Measurements from ENCODE around the gene ESYT2.

Gene ESYT2

DNA sequence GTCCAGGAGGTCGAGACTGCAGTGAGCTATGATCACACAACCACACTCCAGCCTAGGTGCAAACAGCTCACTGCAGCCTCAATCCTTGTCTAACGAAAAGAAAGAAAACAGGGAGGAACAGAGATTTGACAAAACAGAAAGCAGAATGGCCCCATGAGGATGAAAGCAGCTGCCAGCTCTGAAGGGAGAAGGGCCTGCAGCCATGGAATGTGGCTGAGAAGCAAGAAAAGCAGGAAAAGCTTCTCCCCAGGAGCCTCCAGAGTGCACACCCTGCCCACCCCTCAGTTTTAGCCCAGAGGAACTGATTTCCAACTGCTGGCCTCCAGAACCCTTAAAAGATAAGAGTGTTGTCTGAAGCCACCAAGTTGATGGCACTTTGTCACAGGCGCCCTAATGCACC is 13.0 kb downstream of the ESYT2 start:
- Histone ChIP-seq H3K9me3 (replicated peaks in 1 of 11) (no peaks in the 10 kb centered on the region), H4K20me1 (peaks cover 0 to 68% (median 15%) of the 10 kb centered on the region in 11 experiments; a peak in 14 of 22 replicates), H3K36me3 (no peaks in the 10 kb centered on the region; a peak in 1 of 22 replicates), H3K27me3 (no peaks in the 10 kb centered on the region), H3K4me3 (peak overlapping the region in 2 of 10 experiments; percentile 55 to 56; a peak in 1 of 20 replicates), H3K9ac (peak overlapping the region in 10 of 11 experiments; percentile 9 to 76 (median 64); a peak in 15 of 22 replicates), H3K27ac (peak overlapping the region; percentile 25 to 99 (median 87); a peak in 21 of 22 replicates), H3K4me2 (peak overlapping the region; percentile 86 to 98 (median 93)), H3K4me1 (peaks cover 85 to 97% (median 93%) of the 10 kb centered on the region in 10 experiments)
- TF ChIP-seq Cebpa-rat (IDR thresholded peaks at IDR 0.05) = no peak

DNA sequence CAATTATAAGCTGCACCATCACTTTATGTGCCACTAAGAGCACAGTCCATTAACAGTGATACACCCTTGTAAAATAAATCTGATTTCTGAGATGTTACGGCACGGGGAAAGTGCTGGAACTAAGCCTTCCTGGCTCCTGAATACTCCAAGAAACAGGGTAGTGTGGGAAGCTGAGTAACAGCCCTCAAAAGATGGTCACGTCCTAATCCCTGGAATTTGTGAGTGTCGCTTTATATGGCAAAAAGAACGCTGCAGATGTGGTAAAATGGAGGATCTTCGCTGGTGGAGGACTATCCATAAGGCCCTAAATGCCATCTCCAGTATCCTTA is 13.5 kb downstream of the ESYT2 start:
- Histone ChIP-seq H3K9ac (peak overlapping the region in 9 of 11 experiments; percentile 56 to 82 (median 72); a peak in 16 of 22 replicates), H3K27me3 (no peaks in the 10 kb centered on the region), H3K27ac (peak overlapping the region in 10 of 11 experiments; percentile 77 to 99 (median 88); a peak in 21 of 22 replicates), H4K20me1 (peaks cover 0 to 73% (median 17%) of the 10 kb centered on the region in 11 experiments; a peak in 13 of 22 replicates), H3K4me1 (peaks cover 85 to 97% (median 94%) of the 10 kb centered on the region in 10 experiments), H3K4me2 (peak overlapping the region; percentile 86 to 98 (median 93)), H3K4me3 (peak overlapping the region in 7 of 10 experiments; percentile 39 to 62 (median 55); a peak in 10 of 20 replicates), H3K9me3 (replicated peaks in 1 of 11) (peaks cover 0 to 2% (median 0%) of the 10 kb centered on the region in 11 experiments; a peak in 1 of 22 replicates), H3K36me3 (peaks cover 0 to 5% (median 2%) of the 10 kb centered on the region in 11 experiments; a peak in 8 of 22 replicates)
- TF ChIP-seq Cebpa-rat (IDR thresholded peaks at IDR 0.05) = no peak

- peak overlapping the region; percentile 86 to 98 (median 93) for H3K4me2 ChIP-seq
- H3K27ac ChIP-seq = peak overlapping the region; percentile 42 to 99 (median 87)
- peaks cover 0 to 78% (median 17%) of the 10 kb centered on the region in 11 experiments; a peak in 13 of 22 replicates for H4K20me1 ChIP-seq
- H3K9me3 ChIP-seq (replicated peaks in 1 of 11) = peaks cover 0 to 7% (median 0%) of the 10 kb centered on the region in 11 experiments; a peak in 3 of 22 replicates
- no peak for TF ChIP-seq Cebpa-rat (IDR thresholded peaks at IDR 0.05)
- H3K4me1 ChIP-seq = peaks cover 84 to 97% (median 94%) of the 10 kb centered on the region in 10 experiments
- H3K9ac ChIP-seq = peak overlapping the region; percentile 56 to 84 (median 75)
- no peaks in the 10 kb centered on the region for H3K27me3 ChIP-seq
- peak overlapping the region; percentile 39 to 62 (median 55) for H3K4me3 ChIP-seq
- H3K36me3 ChIP-seq = peaks cover 0 to 10% (median 7%) of the 10 kb centered on the region in 11 experiments; a peak in 18 of 22 replicates
These were observed 14.1 kb downstream of the ESYT2 start for GRCh38 chr7:158815083-158815799.

GRCh38 chr7:158814637-158815036 is 14.7 kb downstream of the ESYT2 start:
- H3K27ac ChIP-seq = peak overlapping the region; percentile 42 to 99 (median 87)
- H3K27me3 ChIP-seq = no peaks in the 10 kb centered on the region
- H3K9ac ChIP-seq = peak overlapping the region; percentile 56 to 84 (median 75)
- H3K9me3 ChIP-seq (replicated peaks in 1 of 11) = peaks cover 0 to 9% (median under 1%) of the 10 kb centered on the region in 11 experiments; a peak in 7 of 22 replicates
- H3K36me3 ChIP-seq = peaks cover 0 to 16% (median 11%) of the 10 kb centered on the region in 11 experiments; a peak in 19 of 22 replicates
- H3K4me2 ChIP-seq = peak overlapping the region; percentile 86 to 98 (median 93)
- TF ChIP-seq Cebpa-rat (IDR thresholded peaks at IDR 0.05) = no peak
- H4K20me1 ChIP-seq = peaks cover 0 to 82% (median 17%) of the 10 kb centered on the region in 11 experiments; a peak in 13 of 22 replicates
- peaks cover 82 to 96% (median 93%) of the 10 kb centered on the region in 10 experiments for H3K4me1 ChIP-seq
- H3K4me3 ChIP-seq = peak overlapping the region; percentile 39 to 62 (median 55); a peak in 19 of 20 replicates

DNA sequence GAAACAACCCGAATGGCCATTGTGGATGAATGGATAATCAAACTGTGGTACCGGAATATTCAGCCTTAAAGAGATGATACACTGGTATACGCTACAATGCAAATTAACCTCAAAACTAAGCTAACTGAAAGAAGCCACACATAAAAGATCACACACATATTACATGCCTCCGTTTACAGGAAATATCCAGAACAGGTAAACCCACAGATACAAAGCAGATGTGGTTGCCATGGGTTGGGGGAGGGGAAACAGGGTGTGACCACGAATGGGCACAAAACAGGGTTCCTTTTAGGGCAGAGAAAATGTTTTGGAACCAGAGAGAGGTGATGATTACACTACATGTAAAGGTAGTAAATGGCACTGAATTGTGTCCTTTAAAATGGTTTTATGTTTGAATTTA is 16.6 kb downstream of the ESYT2 start:
- Histone ChIP-seq H3K36me3 (peaks cover 12 to 36% (median 31%) of the 10 kb centered on the region in 11 experiments), H4K20me1 (peaks cover 0 to 70% (median 17%) of the 10 kb centered on the region in 11 experiments; a peak in 13 of 22 replicates), H3K4me1 (peaks cover 71 to 79% (median 74%) of the 10 kb centered on the region in 10 experiments), H3K4me2 (peak overlapping the region; percentile 72 to 98 (median 91)), H3K9me3 (replicated peaks in 1 of 11) (peaks cover 2 to 28% (median 20%) of the 10 kb centered on the region in 11 experiments; a peak in 20 of 22 replicates), H3K4me3 (peak overlapping the region in 5 of 10 experiments; percentile 47 to 59 (median 51); a peak in 5 of 20 replicates), H3K27ac (peak overlapping the region; percentile 70 to 99 (median 82); a peak in 18 of 22 replicates), H3K9ac (peak overlapping the region; percentile 71 to 84 (median 76); a peak in 16 of 22 replicates), H3K27me3 (no peaks in the 10 kb centered on the region)
- TF ChIP-seq Cebpa-rat (IDR thresholded peaks at IDR 0.05) = no peak

DNA sequence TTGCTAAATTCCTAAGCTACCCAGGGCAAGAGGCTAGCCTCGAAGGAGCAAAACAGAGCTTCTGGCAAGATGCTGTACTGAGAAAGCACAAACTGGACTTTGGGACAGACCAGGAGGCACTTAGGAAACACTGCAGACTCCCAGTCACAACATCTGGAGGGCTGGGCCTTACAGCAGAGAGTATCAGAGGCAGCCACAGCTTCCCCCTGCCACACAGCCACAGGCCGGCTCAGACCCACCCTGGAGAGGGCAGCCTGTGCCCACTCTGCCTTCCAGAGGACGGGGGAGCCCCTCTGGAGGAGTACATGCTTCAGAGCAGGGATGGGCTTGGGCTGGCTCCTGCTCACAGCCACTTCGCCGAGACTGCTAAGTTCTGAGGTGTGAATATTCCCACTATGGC is 17.4 kb downstream of the ESYT2 start:
- peak overlapping the region in 7 of 11 experiments; percentile 3 to 45 (median 25); a peak in 7 of 22 replicates for H3K9ac ChIP-seq
- H3K27me3 ChIP-seq = no peaks in the 10 kb centered on the region
- H3K4me1 ChIP-seq = peaks cover 63 to 72% (median 67%) of the 10 kb centered on the region in 10 experiments
- peaks cover 0 to 63% (median 17%) of the 10 kb centered on the region in 11 experiments; a peak in 12 of 22 replicates for H4K20me1 ChIP-seq
- no peak; a peak in 1 of 22 replicates for TF ChIP-seq Cebpa-rat (IDR thresholded peaks at IDR 0.05)
- peak overlapping the region; percentile 72 to 98 (median 91) for H3K4me2 ChIP-seq
- no peak overlapping the region for H3K4me3 ChIP-seq
- H3K9me3 ChIP-seq (replicated peaks in 1 of 11) = peaks cover 6 to 36% (median 28%) of the 10 kb centered on the region in 11 experiments; a peak in 20 of 22 replicates
- peak overlapping the region in 10 of 11 experiments; percentile 24 to 87 (median 50); a peak in 17 of 22 replicates for H3K27ac ChIP-seq
- peaks cover 16 to 44% (median 39%) of the 10 kb centered on the region in 11 experiments for H3K36me3 ChIP-seq

DNA sequence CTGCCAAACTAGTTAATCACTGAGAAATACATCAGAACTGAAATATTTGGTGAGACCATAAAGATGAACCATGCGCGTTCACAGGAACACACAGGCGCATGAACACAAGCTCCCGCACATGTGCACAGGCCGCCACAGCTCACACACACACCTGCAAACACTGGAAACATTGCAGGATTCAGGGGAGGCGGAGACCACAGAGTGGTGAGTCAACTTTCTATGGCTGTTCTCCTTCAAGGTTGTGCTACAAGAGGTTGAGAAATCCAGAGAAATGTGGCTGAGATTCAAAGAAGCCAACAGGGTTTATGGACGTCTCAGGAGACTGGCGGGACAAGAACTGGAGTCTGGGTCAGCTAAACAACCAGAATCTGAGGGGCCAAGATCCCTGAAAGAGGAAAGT is 17.8 kb downstream of the ESYT2 start:
- TF ChIP-seq Cebpa-rat (IDR thresholded peaks at IDR 0.05) = peak in 1 of 11 experiments; percentile 39; a peak in 1 of 22 replicates
- no peak overlapping the region for H3K4me3 ChIP-seq
- H3K4me2 ChIP-seq = peak overlapping the region; percentile 72 to 98 (median 91)
- H3K27ac ChIP-seq = peak overlapping the region in 10 of 11 experiments; percentile 24 to 87 (median 50); a peak in 17 of 22 replicates
- H3K36me3 ChIP-seq = peaks cover 19 to 48% (median 42%) of the 10 kb centered on the region in 11 experiments
- H3K9ac ChIP-seq = peak overlapping the region in 6 of 11 experiments; percentile 3 to 45 (median 27); a peak in 6 of 22 replicates
- no peaks in the 10 kb centered on the region for H3K27me3 ChIP-seq
- peaks cover 6 to 40% (median 32%) of the 10 kb centered on the region in 11 experiments; a peak in 20 of 22 replicates for H3K9me3 ChIP-seq (replicated peaks in 1 of 11)
- H4K20me1 ChIP-seq = peaks cover 0 to 59% (median 17%) of the 10 kb centered on the region in 11 experiments; a peak in 12 of 22 replicates
- H3K4me1 ChIP-seq = peaks cover 59 to 67% (median 62%) of the 10 kb centered on the region in 10 experiments

DNA sequence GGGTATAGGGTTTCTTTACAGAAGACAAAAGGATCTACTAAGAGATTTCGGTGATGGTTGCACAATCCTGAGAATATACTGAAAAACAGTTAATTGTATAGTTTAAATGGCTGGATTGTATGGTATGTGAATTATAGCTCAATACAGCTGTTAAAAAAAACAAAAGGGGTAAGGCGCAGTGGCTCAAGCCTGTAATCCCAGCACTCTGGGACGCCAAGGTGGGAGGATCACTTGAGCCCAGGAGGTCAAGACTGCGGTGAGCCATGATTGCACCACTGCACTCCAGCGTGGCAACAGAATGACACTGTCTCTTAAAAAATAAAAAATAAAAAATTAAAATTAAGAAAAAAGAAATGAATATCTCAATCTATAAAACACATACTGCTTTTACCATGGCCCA is 18.5 kb downstream of the ESYT2 start:
- Histone ChIP-seq H3K4me3 (no peak overlapping the region), H3K27me3 (no peaks in the 10 kb centered on the region), H3K27ac (peak overlapping the region in 2 of 11 experiments; percentile 48 to 87; a peak in 1 of 22 replicates), H3K4me1 (peaks cover 52 to 61% (median 56%) of the 10 kb centered on the region in 10 experiments), H3K4me2 (peak overlapping the region in 9 of 11 experiments; percentile 20 to 94 (median 86); a peak in 12 of 22 replicates), H3K9me3 (replicated peaks in 1 of 11) (peaks cover 9 to 46% (median 38%) of the 10 kb centered on the region in 11 experiments; a peak in 21 of 22 replicates), H3K9ac (no peak overlapping the region), H4K20me1 (peaks cover 0 to 55% (median 17%) of the 10 kb centered on the region in 11 experiments; a peak in 12 of 22 replicates), H3K36me3 (peaks cover 25 to 54% (median 48%) of the 10 kb centered on the region in 11 experiments)
- peak in 1 of 11 experiments; percentile 2; a peak in 1 of 22 replicates for TF ChIP-seq Cebpa-rat (IDR thresholded peaks at IDR 0.05)

Measured in BLaER1 treated with 17β-estradiol and CSF1 and Interleukin-3, amounts not matched to agents 10 nM and 100 nM (cell line).